OCI-LY3 (cell line): ENCODE data around the gene ARFIP1.

Experiments
- EZH2phosphoT487 ChIP-seq: fragments of 200-600 bp; shearing (Covaris generic); IDR thresholded peaks from 2 replicates; pipeline ENCODE4 v1.6.1; 2018; ENCODE audit warnings: antibody characterized with exemption, mixed run types, low read depth
- TF ChIP-seq, protein P1 (sequence below): fragments of 200-600, 300-600 bp; sonication (generic); IDR thresholded peaks from 2 replicates; pipeline ENCODE4 v1.5.1; 2014; ENCODE audit warnings: antibody characterized with exemption, low read length, low read depth

DNA sequence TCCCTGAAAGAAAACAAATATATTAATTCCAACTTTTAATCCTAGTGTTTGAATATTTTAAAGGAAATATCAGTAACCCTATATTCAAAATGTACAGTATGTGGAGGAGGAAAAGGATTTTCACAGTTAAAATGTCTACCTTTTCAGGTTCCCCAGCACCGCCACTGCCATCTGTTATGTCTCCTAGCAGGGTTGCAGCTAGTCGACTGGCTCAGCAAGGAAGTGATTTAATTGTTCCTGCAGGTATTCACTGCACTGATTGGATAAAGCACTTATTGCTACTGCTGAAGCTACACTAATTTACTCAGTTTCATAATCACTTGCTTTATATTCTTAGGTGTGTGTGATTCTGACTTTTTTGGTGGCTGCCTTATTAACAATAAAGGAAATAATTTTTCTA lies 90.9 kb downstream of the ARFIP1 start:
- TF ChIP-seq, protein P1, sequence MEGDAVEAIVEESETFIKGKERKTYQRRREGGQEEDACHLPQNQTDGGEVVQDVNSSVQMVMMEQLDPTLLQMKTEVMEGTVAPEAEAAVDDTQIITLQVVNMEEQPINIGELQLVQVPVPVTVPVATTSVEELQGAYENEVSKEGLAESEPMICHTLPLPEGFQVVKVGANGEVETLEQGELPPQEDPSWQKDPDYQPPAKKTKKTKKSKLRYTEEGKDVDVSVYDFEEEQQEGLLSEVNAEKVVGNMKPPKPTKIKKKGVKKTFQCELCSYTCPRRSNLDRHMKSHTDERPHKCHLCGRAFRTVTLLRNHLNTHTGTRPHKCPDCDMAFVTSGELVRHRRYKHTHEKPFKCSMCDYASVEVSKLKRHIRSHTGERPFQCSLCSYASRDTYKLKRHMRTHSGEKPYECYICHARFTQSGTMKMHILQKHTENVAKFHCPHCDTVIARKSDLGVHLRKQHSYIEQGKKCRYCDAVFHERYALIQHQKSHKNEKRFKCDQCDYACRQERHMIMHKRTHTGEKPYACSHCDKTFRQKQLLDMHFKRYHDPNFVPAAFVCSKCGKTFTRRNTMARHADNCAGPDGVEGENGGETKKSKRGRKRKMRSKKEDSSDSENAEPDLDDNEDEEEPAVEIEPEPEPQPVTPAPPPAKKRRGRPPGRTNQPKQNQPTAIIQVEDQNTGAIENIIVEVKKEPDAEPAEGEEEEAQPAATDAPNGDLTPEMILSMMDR, result no peak
- no peak for TF ChIP-seq EZH2phosphoT487
